ENCODE data around the gene OTUD4.

- TF ChIP-seq POLR2AphosphoS5 (IDR thresholded peaks at IDR 0.05; ENCODE audit: borderline replicate concordance, low read depth, low read length) (no peak), EZH2 (IDR thresholded peaks at IDR 0.05) (no peak), FOXP2 (optimal IDR thresholded peaks at IDR 0.05; ENCODE audit: control extremely low read depth, extremely low read length, insufficient read depth) (no peak)
These were observed 16.4 kb upstream of the OTUD4 start for GRCh38 chr4:145196747-145197146.
